Spinal cord (tissue), 10 donors: ENCODE results near the gene PEAK1. TPM values are rescaled to one million over a fixed set of nuclear protein-coding genes. Genes with fewer than 3 reads are reported as not detected.
"Not testable (repeated sequence)": the region's sequence is repeated elsewhere in the genome, so short reads cannot be mapped to it uniquely, and the experiment has no call there.

Experiments used
- DNase-seq, 6 donors: peaks; one replicate each; pipeline versions ENCODE4 v3.0.0 to v3.0.0-alpha.2; 2013 to 2015; ENCODE audit warnings: low spot score in 6 of 6, low read depth in 4 of 6
- H3K27ac ChIP-seq: one replicate; pipeline ENCODE4 v1.5.1; 2013; ENCODE audit warnings: low read depth, low read length, control low read depth
- H3K27me3 ChIP-seq: one replicate; pipeline ENCODE4 v1.6.1; 2013; ENCODE audit warnings: low read length; ENCODE audit not compliant: control insufficient read depth, insufficient read depth
- H3K36me3 ChIP-seq: one replicate; pipeline ENCODE4 v1.6.1; 2013; ENCODE audit warnings: low read length; ENCODE audit not compliant: control insufficient read depth, insufficient read depth
- H3K4me1 ChIP-seq: one replicate; pipeline ENCODE4 v1.6.1; 2013; ENCODE audit warnings: low read length; ENCODE audit not compliant: control insufficient read depth, insufficient read depth
- H3K4me3 ChIP-seq: one replicate; pipeline ENCODE4 v1.5.1; 2013; ENCODE audit warnings: low read depth, low read length, control low read depth
- H3K9me3 ChIP-seq: one replicate; pipeline ENCODE4 v1.6.1; 2013; ENCODE audit warnings: low read length; ENCODE audit not compliant: control insufficient read depth, insufficient read depth
- WGBS: methylation state at CpG from one replicate; pipeline ENCODE4 v1.1.5; 2013; ENCODE audit warnings: missing lambda C conversion rate; ENCODE audit not compliant: insufficient coverage; 5-methylcytosine and 5-hydroxymethylcytosine counted together
- polyA plus RNA-seq, 2 donors: library from polyadenylated mRNA; unstranded; fragments of 120-200 nt; gene quantifications; one replicate each; pipeline ENCODE4 v1.2.1, GENCODE V29; 2013; ENCODE audit not compliant: insufficient read length in 2 of 2
- total RNA-seq, 2 donors: library from RNA; depleted of rRNA in 1 of 2; stranded (reverse); fragments of 120-200 nt in 1 of 2; fragments of >200 nt in 1 of 2; gene quantifications; one replicate each; pipeline versions ENCODE4 v1.2.3 to v1.2.4, GENCODE V29; 2013 to 2014
- donor health status: healthy.

The PEAK1 gene
- total and polyA plus RNA-seq, 4 donors, result 28.2 to 60.0 (median 36.2) TPM

- DNase-seq, H3K27ac ChIP-seq, H3K36me3 ChIP-seq, H3K4me1 ChIP-seq, H3K4me3 ChIP-seq, H3K9me3 ChIP-seq, H3K27me3 ChIP-seq: not testable (repeated sequence)
These were observed 146.8 kb downstream of the PEAK1 start for GRCh38 chr15:77273136-77273535.

- Histone ChIP-seq H3K27me3 (no peaks in the 10 kb centered on the region), H3K4me1 (no peaks in the 10 kb centered on the region), H3K9me3 (peaks cover under 1% of the 10 kb centered on the region), H3K4me3 (no peak overlapping the region), H3K36me3 (no peaks in the 10 kb centered on the region), H3K27ac (no peak overlapping the region)
- no peak for DNase-seq
- WGBS, result 75% methylated on average over 4 of the region's 5 CpGs
These were observed 153.1 kb downstream of the PEAK1 start for GRCh38 chr15:77266708-77267386.

GRCh38 chr15:77255385-77255784 lies 164.5 kb downstream of the PEAK1 start:
- WGBS, result no CpG with 5 or more reads among the region's 2 CpGs
- no peak for DNase-seq
- H3K36me3 ChIP-seq, result no peaks in the 10 kb centered on the region
- no peaks in the 10 kb centered on the region for H3K4me1 ChIP-seq
- no peaks in the 10 kb centered on the region for H3K9me3 ChIP-seq
- H3K27me3 ChIP-seq, result no peaks in the 10 kb centered on the region
- H3K27ac ChIP-seq, result no peak overlapping the region
- H3K4me3 ChIP-seq, result no peak overlapping the region

GRCh38 chr15:77251662-77252061 lies 168.2 kb downstream of the PEAK1 start:
- WGBS, result no CpG with 5 or more reads among the region's 2 CpGs
- H3K9me3 ChIP-seq, result no peaks in the 10 kb centered on the region
- DNase-seq, result peak in 2 of 6 donors; percentile 31 to 60
- no peaks in the 10 kb centered on the region for H3K27me3 ChIP-seq
- no peak overlapping the region for H3K27ac ChIP-seq
- no peak overlapping the region for H3K4me3 ChIP-seq
- no peaks in the 10 kb centered on the region for H3K36me3 ChIP-seq
- no peaks in the 10 kb centered on the region for H3K4me1 ChIP-seq

GRCh38 chr15:77247116-77247515 lies 172.8 kb downstream of the PEAK1 start:
- DNase-seq, result no peak
- H3K36me3 ChIP-seq, result no peaks in the 10 kb centered on the region
- H3K27ac ChIP-seq, result no peak overlapping the region
- H3K4me1 ChIP-seq, result no peaks in the 10 kb centered on the region
- H3K27me3 ChIP-seq, result no peaks in the 10 kb centered on the region
- H3K9me3 ChIP-seq, result no peaks in the 10 kb centered on the region
- H3K4me3 ChIP-seq, result no peak overlapping the region

- Histone ChIP-seq H3K36me3 (no peaks in the 10 kb centered on the region), H3K27me3 (no peaks in the 10 kb centered on the region), H3K27ac (no peak overlapping the region), H3K4me1 (no peaks in the 10 kb centered on the region), H3K4me3 (no peak overlapping the region), H3K9me3 (no peaks in the 10 kb centered on the region)
- no peak for DNase-seq
- no CpG with 5 or more reads among the region's 7 CpGs for WGBS
These were observed 176.0 kb downstream of the PEAK1 start for GRCh38 chr15:77243716-77244401.

- no CpG with 5 or more reads among the region's 2 CpGs for WGBS
- Histone ChIP-seq H3K4me3 (no peak overlapping the region), H3K27ac (no peak overlapping the region)
These were observed 176.8 kb downstream of the PEAK1 start for GRCh38 chr15:77243135-77243534.

GRCh38 chr15:77239882-77240608 lies 179.9 kb downstream of the PEAK1 start:
- DNase-seq, result peak in 1 of 6 donors; percentile 58
- H3K36me3 ChIP-seq, result peaks cover 6% of the 10 kb centered on the region
- no peaks in the 10 kb centered on the region for H3K27me3 ChIP-seq
- no peak overlapping the region for H3K27ac ChIP-seq
- H3K4me1 ChIP-seq, result no peaks in the 10 kb centered on the region
- no peak overlapping the region for H3K4me3 ChIP-seq
- peaks cover 3% of the 10 kb centered on the region for H3K9me3 ChIP-seq
- WGBS, result no CpG with 5 or more reads among the region's 2 CpGs

More at GRCh38 chr15:77243135-77243534, 176.8 kb downstream of the PEAK1 start:
- H3K9me3 ChIP-seq, result no peaks in the 10 kb centered on the region
- H3K36me3 ChIP-seq, result no peaks in the 10 kb centered on the region
- H3K4me1 ChIP-seq, result no peaks in the 10 kb centered on the region
- peak in 2 of 6 donors; percentile 65 to 77 for DNase-seq
- H3K27me3 ChIP-seq, result no peaks in the 10 kb centered on the region

- DNase-seq, result no peak
- no peak overlapping the region for H3K4me3 ChIP-seq
- 100% methylated on average over 1 of the region's 2 CpGs for WGBS
- peaks cover 3% of the 10 kb centered on the region for H3K9me3 ChIP-seq
- peaks cover 6% of the 10 kb centered on the region for H3K36me3 ChIP-seq
- no peaks in the 10 kb centered on the region for H3K27me3 ChIP-seq
- no peaks in the 10 kb centered on the region for H3K4me1 ChIP-seq
- no peak overlapping the region for H3K27ac ChIP-seq
These were observed 184.3 kb downstream of the PEAK1 start for GRCh38 chr15:77235566-77235965.
